HepG2 (cell line): ENCODE data around the gene PHRF1. TPM values are rescaled to one million over a fixed set of nuclear protein-coding genes. Genes with fewer than 3 reads are reported as not detected.
A peak's percentile ranks its signal among the peaks of the same experiment; 100 is the strongest.

Experiments
- ATF7 ChIP-seq, 2 experiments: fragments of 450-650 bp in 1 of 2; sonication (generic) in 1 of 2; formaldehyde crosslinking in 1 of 2; IDR thresholded peaks; 2 replicates each; pipeline versions ENCODE4 v1.4.0 to v1.6.1; 2016 to 2020; ENCODE audit warnings: antibody characterized with exemption in 1 of 2, mild to moderate bottlenecking in 1 of 2, missing genetic modification reagents in 1 of 2
- CAMTA2 ChIP-seq: sonication (generic); formaldehyde crosslinking; IDR thresholded peaks from 2 replicates; pipeline ENCODE4 v1.4.0; 2020; ENCODE audit warnings: mild to moderate bottlenecking, missing genetic modification reagents, borderline replicate concordance
- CENPT ChIP-seq: sonication (generic); formaldehyde crosslinking; IDR thresholded peaks from 2 replicates; pipeline ENCODE4 v1.8.0; 2022; ENCODE audit warnings: low read depth, mild to moderate bottlenecking, moderate library complexity, missing genetic modification reagents
- DMAP1 ChIP-seq: IDR thresholded peaks from 2 replicates; pipeline ENCODE4 v1.6.1; 2016
- DMTF1 ChIP-seq: sonication (generic); formaldehyde crosslinking; IDR thresholded peaks from 2 replicates; pipeline ENCODE4 v1.4.0; 2020; ENCODE audit warnings: mild to moderate bottlenecking, missing genetic modification reagents
- HMG20A ChIP-seq: IDR thresholded peaks from 2 replicates; pipeline ENCODE4 v1.6.1; 2016; ENCODE audit warnings: borderline replicate concordance
- HOXA3 ChIP-seq: sonication (generic); formaldehyde crosslinking; IDR thresholded peaks from 2 replicates; pipeline ENCODE4 v1.5.0; 2020; ENCODE audit warnings: missing genetic modification reagents
- NR0B2 ChIP-seq: sonication (generic); formaldehyde crosslinking; IDR thresholded peaks from 2 replicates; pipeline ENCODE4 v1.4.0; 2020; ENCODE audit warnings: mild to moderate bottlenecking, missing genetic modification reagents
- NR2F6 ChIP-seq, 2 experiments: IDR thresholded peaks; 2 replicates each; pipeline ENCODE4 v1.6.1; 2016; ENCODE audit warnings: antibody characterized with exemption in 1 of 2, mild to moderate bottlenecking in 1 of 2
- REPIN1 ChIP-seq: sonication (generic); formaldehyde crosslinking; IDR thresholded peaks from 2 replicates; pipeline ENCODE4 v1.8.0; 2022; ENCODE audit warnings: missing genetic modification reagents, low read depth, mild to moderate bottlenecking, borderline replicate concordance
- SIX4 ChIP-seq: sonication (generic); formaldehyde crosslinking; IDR thresholded peaks from 2 replicates; pipeline ENCODE4 v1.4.0; 2020; ENCODE audit warnings: missing genetic modification reagents
- SNAPC4 ChIP-seq: sonication (generic); formaldehyde crosslinking; IDR thresholded peaks from 2 replicates; pipeline ENCODE4 v1.4.0; 2020; ENCODE audit warnings: mild to moderate bottlenecking, missing genetic modification reagents
- SOX6 ChIP-seq, 2 experiments: fragments of 450-650 bp in 1 of 2; sonication (generic) in 1 of 2; formaldehyde crosslinking in 1 of 2; IDR thresholded peaks; 2 replicates each; pipeline versions ENCODE4 v1.4.0 to v1.6.1; 2017 to 2020; ENCODE audit warnings: antibody characterized with exemption in 1 of 2, mild to moderate bottlenecking in 1 of 2, missing genetic modification reagents in 1 of 2
- SRY ChIP-seq: sonication (generic); formaldehyde crosslinking; IDR thresholded peaks from 2 replicates; pipeline ENCODE4 v1.8.0; 2022; ENCODE audit warnings: mild to moderate bottlenecking, missing genetic modification reagents
- TAF15 ChIP-seq: fragments of 200-400 bp; formaldehyde crosslinking; IDR thresholded peaks from one replicate; pipeline ENCODE4 v1.6.1; 2018; ENCODE audit warnings: mild to moderate bottlenecking, low read depth, low read length; ENCODE audit not compliant: poor library complexity, severe bottlenecking
- ZBTB7A ChIP-seq: sonication (generic); formaldehyde crosslinking; IDR thresholded peaks from 2 replicates; pipeline ENCODE4 v1.8.0; 2022; ENCODE audit warnings: mild to moderate bottlenecking, missing genetic modification reagents
- ZIK1 ChIP-seq: sonication (generic); formaldehyde crosslinking; IDR thresholded peaks from 2 replicates; pipeline ENCODE4 v1.5.0; 2020; ENCODE audit warnings: mild to moderate bottlenecking, low read depth, missing genetic modification reagents, borderline replicate concordance
- ZNF430 ChIP-seq: sonication (generic); formaldehyde crosslinking; IDR thresholded peaks from 2 replicates; pipeline ENCODE4 v1.9.0; 2021; ENCODE audit warnings: mild to moderate bottlenecking, missing genetic modification reagents
- ZNF749 ChIP-seq: sonication (generic); formaldehyde crosslinking; IDR thresholded peaks from 2 replicates; pipeline ENCODE4 v1.8.0; 2022; ENCODE audit warnings: mild to moderate bottlenecking, missing genetic modification reagents, moderate library complexity, borderline replicate concordance
- ZSCAN21 ChIP-seq: sonication (generic); formaldehyde crosslinking; IDR thresholded peaks from 2 replicates; pipeline ENCODE4 v1.8.0; 2022; ENCODE audit warnings: mild to moderate bottlenecking, missing genetic modification reagents, moderate library complexity, borderline replicate concordance
- polyA plus RNA-seq, 8 experiments: library from polyadenylated mRNA; depleted of rRNA in 3 of 8; stranded (reverse) in 7 of 8; unstranded in 1 of 8; fragments of >200 nt; fragmentation: Illumina TruSeq in 4 of 8; extraction: Trizol in 4 of 8; gene quantifications; 2 replicates each; pipeline versions ENCODE4 v1.2.1 to v1.2.3, GENCODE V29; 2011 to 2016; ENCODE audit warnings: low read depth in 4 of 8, missing spikeins in 1 of 8, mixed read lengths in 1 of 8; ENCODE audit not compliant: insufficient read depth in 1 of 8
- total RNA-seq, 5 experiments: library from RNA; depleted of rRNA; stranded (reverse); fragments of >200 nt; fragmentation: Illumina TruSeq; extraction: Trizol; gene quantifications; 2 replicates each; pipeline ENCODE4 v1.2.3, GENCODE V29; 2016; ENCODE audit warnings: low read depth in 1 of 5

The PHRF1 gene
- total and polyA plus RNA-seq, 2 of the 13 experiments (the other 11 are each of a cell fraction or from before 2014, with no cell fraction given): 8.2 to 16.7 TPM

- TF ChIP-seq NR0B2 (peak; percentile 67; the same call in 1 of the 2 replicates), SNAPC4 (CRISPR knock-in tag) (no peak), NR2F6 (IDR thresholded peaks at IDR 0.05) (peak; percentile 79), NR2F6 (CRISPR knock-in tag; IDR thresholded peaks at IDR 0.05) (peak; percentile 73), ZSCAN21 (CRISPR knock-in tag) (peak; percentile 57; the same call in 1 of the 2 replicates), CAMTA2 (CRISPR knock-in tag) (no peak), ZNF749 (CRISPR knock-in tag) (peak; percentile 60; the same call in 1 of the 2 replicates), SIX4 (CRISPR knock-in tag) (no peak), DMAP1 (CRISPR knock-in tag) (peak; percentile 64), REPIN1 (CRISPR knock-in tag) (no peak), HMG20A (CRISPR knock-in tag) (no peak), CENPT (CRISPR knock-in tag) (0 out of 2 replicates have a peak, but pooled peaks have one; percentile 48), SOX6 (IDR thresholded peaks at IDR 0.05) (no peak), SOX6 (CRISPR knock-in tag; IDR thresholded peaks at IDR 0.05) (peak; percentile 80), ZBTB7A (CRISPR knock-in tag) (peak; percentile 94), TAF15 (no peak), HOXA3 (CRISPR knock-in tag) (peak; percentile 76; the same call in 1 of the 2 replicates), ZIK1 (no peak), ZNF430 (CRISPR knock-in tag) (peak; percentile 66), DMTF1 (CRISPR knock-in tag) (no peak), SRY (CRISPR knock-in tag) (0 out of 2 replicates have a peak, but pooled peaks have one; percentile 55), ATF7 (IDR thresholded peaks at IDR 0.05) (no peak), ATF7 (CRISPR knock-in tag; IDR thresholded peaks at IDR 0.05) (0 out of 2 replicates have a peak, but pooled peaks have one; percentile 24)
Observed at GRCh38 chr11:579830-580601, 3.7 kb downstream of the PHRF1 start (continued).
